Amniotic stem cell (primary cell): ENCODE data around the gene LRP5.
"Not testable (repeated sequence)": the region's sequence is repeated elsewhere in the genome, so short reads cannot be mapped to it uniquely, and the experiment has no call there.

Experiments
- DNase-seq: peaks from one replicate; lab custom pipeline; 2025; lab: John Stamatoyannopoulos, UW

LRP5 gene

GRCh38 chr11:68444566-68444965 is 132.2 kb downstream of the LRP5 start:
- no peak for DNase-seq

- DNase-seq: no peak
Measured at GRCh38 chr11:68445531-68446035, 133.2 kb downstream of the LRP5 start.

- no peak for DNase-seq
Measured at GRCh38 chr11:68446046-68446725, 133.8 kb downstream of the LRP5 start.

GRCh38 chr11:68447015-68447801 is 134.8 kb downstream of the LRP5 start:
- DNase-seq: peak; percentile 17

- not testable (repeated sequence) for DNase-seq
Measured at GRCh38 chr11:68447914-68448313, 135.5 kb downstream of the LRP5 start.

- no peak for DNase-seq
Measured at GRCh38 chr11:68448604-68449011, 136.2 kb downstream of the LRP5 start.

- no peak for DNase-seq
Measured at GRCh38 chr11:68449951-68450350, 137.6 kb downstream of the LRP5 start.

GRCh38 chr11:68450711-68451110 is 138.3 kb downstream of the LRP5 start:
- no peak for DNase-seq

GRCh38 chr11:68454767-68455166 is 142.4 kb downstream of the LRP5 start:
- no peak for DNase-seq

- no peak for DNase-seq
Measured at GRCh38 chr11:68455485-68455884, 143.1 kb downstream of the LRP5 start.

- no peak for DNase-seq
Measured at GRCh38 chr11:68457216-68457897, 145.0 kb downstream of the LRP5 start.

GRCh38 chr11:68457898-68458249 is 145.5 kb downstream of the LRP5 start:
- DNase-seq: no peak

GRCh38 chr11:68458340-68458739 is 145.9 kb downstream of the LRP5 start:
- not testable (repeated sequence) for DNase-seq

- DNase-seq: peak; percentile 99
Measured at GRCh38 chr11:68459886-68460740, 147.7 kb downstream of the LRP5 start.

GRCh38 chr11:68460741-68461574 is 148.6 kb downstream of the LRP5 start, which contains the start of gene PPP6R3:
TSS of gene PPP6R3 (plus strand) at chr11:68460752. CDS start at chr11:68537665, 76,913 bp downstream.
- no peak for DNase-seq

GRCh38 chr11:68461575-68461917 is 149.2 kb downstream of the LRP5 start:
- DNase-seq: no peak

GRCh38 chr11:68463714-68464113 is 151.3 kb downstream of the LRP5 start:
- DNase-seq: no peak

GRCh38 chr11:68467201-68467834 is 154.9 kb downstream of the LRP5 start:
- DNase-seq: no peak

GRCh38 chr11:68468217-68468828 is 155.9 kb downstream of the LRP5 start:
- DNase-seq: no peak

GRCh38 chr11:68469122-68469521 is 156.7 kb downstream of the LRP5 start:
- DNase-seq: no peak
